Activated T-helper 1 cell treated with anti-CD3 and anti-CD28 coated beads, Interleukin-12 subunit alpha, Interleukin-12 subunit beta, Interleukin-2, Interleukin-4 antibody, amounts not matched to agents 30 ng/mL and 10 ng/mL and 1 ng/mL, durations not matched to agents 14 hours and 24 hours and 36 hours (primary cell): ENCODE measurements around the gene SETX. TPM values are rescaled to one million over a fixed set of nuclear protein-coding genes. Genes with fewer than 3 reads are reported as not detected.

Experiments
- total RNA-seq: library from RNA; stranded (reverse); gene quantifications from 2 replicates; pipeline ENCODE4 v1.2.3, GENCODE V29; 2022

SETX gene
- total RNA-seq, 1 donor from 2014 or later, result 47.4 TPM

Other genes with a start within 250 kb of the SETX start
- 4.6 and 6.2 TPM in 2 replicates for gene NTNG2, start 192.9 kb downstream of the SETX start, total RNA-seq
- gene TTF1, start 51.9 kb upstream of the SETX start, total RNA-seq, result 33.1 and 33.3 TPM in 2 replicates
- gene CFAP77, start 55.2 kb upstream of the SETX start, total RNA-seq, result not detected in 2 replicates
- not detected in 2 replicates for gene BARHL1, start 227.6 kb upstream of the SETX start, total RNA-seq